Neural crest cell (in vitro differentiated cells): ENCODE measurements around the gene PPDPF. TPM values are rescaled to one million over a fixed set of nuclear protein-coding genes. Genes with fewer than 3 reads are reported as not detected.

Source experiments
- DNase-seq: peaks from one replicate; pipeline ENCODE4 v3.0.0; 2021; ENCODE audit warnings: low read depth, mixed read lengths, low spot score
- H3K27ac Mint-ChIP-seq: one replicate; pipeline ENCODE4 v1.8.0; 2021; ENCODE audit warnings: mild to moderate bottlenecking, mixed read lengths; ENCODE audit not compliant: unreplicated experiment
- H3K27me3 Mint-ChIP-seq: 2 replicates; pipeline ENCODE4 v1.8.0; 2021; ENCODE audit warnings: low read depth, mild to moderate bottlenecking, mixed read lengths
- H3K36me3 Mint-ChIP-seq: 2 replicates; pipeline ENCODE4 v1.8.0; 2021; ENCODE audit warnings: low read depth, mild to moderate bottlenecking, mixed read lengths
- H3K4me1 Mint-ChIP-seq: 2 replicates; pipeline ENCODE4 v1.8.0; 2021; ENCODE audit warnings: mixed read lengths
- H3K4me3 Mint-ChIP-seq: one replicate; pipeline ENCODE4 v1.8.0; 2021; ENCODE audit warnings: mild to moderate bottlenecking, mixed read lengths
- H3K9me3 Mint-ChIP-seq: 2 replicates; pipeline ENCODE4 v1.8.0; 2021; ENCODE audit warnings: mixed read lengths
- CTCF ChIP-seq: fragments of 200-600 bp; sonication (generic); conservative IDR thresholded peaks from 2 replicates; pipeline ENCODE4 v1.5.0; 2021; ENCODE audit warnings: antibody characterized with exemption, mild to moderate bottlenecking
- total RNA-seq: library from RNA; stranded (reverse); gene quantifications from 2 replicates; pipeline ENCODE4 v1.2.1, GENCODE V29; 2021

PPDPF gene
- total RNA-seq, 1 donor from 2014 or later: 201 TPM

- TF ChIP-seq CTCF: no peak
- H3K4me1 Mint-ChIP-seq: peaks cover 5% of the 10 kb centered on the region
- no peaks in the 10 kb centered on the region for H3K9me3 Mint-ChIP-seq
- no peak overlapping the region for H3K27ac Mint-ChIP-seq
- no peak for DNase-seq
- peaks cover 2% of the 10 kb centered on the region for H3K36me3 Mint-ChIP-seq
- peaks cover 52% of the 10 kb centered on the region for H3K27me3 Mint-ChIP-seq
- H3K4me3 Mint-ChIP-seq: no peak overlapping the region
Measured at GRCh38 chr20:63500151-63500901, 20.2 kb upstream of the PPDPF start.

DNA sequence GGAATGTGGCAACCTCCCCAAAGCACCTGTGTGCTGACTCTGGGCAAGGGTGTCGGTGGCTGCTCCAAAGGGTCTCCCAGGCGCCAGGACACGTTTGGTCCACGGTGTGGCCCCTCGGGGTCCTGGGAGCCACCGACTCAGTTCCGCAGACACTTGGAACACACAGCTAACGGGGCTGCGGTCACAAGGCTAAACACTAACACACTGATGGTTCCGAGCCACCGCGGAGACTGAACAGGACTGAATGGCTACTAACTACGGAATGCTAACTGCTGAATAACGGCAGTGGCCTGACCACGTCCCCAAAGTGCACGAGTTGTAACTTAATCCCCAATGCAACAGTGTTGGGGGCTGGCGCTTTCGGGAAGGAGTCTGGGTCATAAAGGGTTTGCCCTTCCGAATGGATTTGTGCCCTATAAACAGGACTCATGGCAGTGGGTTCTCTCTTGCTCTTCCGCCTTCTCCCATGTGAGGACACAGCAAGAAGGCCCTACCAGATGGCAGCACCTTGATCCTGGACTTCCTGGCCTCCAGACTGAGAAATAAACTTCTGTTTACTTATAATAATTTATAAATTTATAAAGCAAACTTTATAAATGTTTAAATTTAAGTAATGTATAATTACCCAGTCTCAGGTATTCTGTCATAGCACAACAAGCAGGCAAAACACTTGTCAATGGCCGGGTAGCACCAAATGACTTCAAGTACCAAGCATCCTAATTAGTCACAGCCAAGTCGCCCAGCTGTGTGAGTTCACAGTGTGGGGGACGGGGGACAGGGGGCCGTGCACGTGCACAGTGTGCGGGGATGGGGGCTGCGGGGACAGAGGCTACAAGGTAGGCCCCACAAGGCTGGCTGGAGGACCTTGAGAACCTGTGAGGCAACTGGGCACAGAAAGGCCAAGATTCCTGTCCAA lies 19.4 kb upstream of the PPDPF start:
- peaks cover 2% of the 10 kb centered on the region for H3K36me3 Mint-ChIP-seq
- peaks cover 5% of the 10 kb centered on the region for H3K4me1 Mint-ChIP-seq
- no peak for DNase-seq
- H3K4me3 Mint-ChIP-seq: no peak overlapping the region
- no peak overlapping the region for H3K27ac Mint-ChIP-seq
- no peak for TF ChIP-seq CTCF
- H3K27me3 Mint-ChIP-seq: peaks cover 51% of the 10 kb centered on the region
- H3K9me3 Mint-ChIP-seq: no peaks in the 10 kb centered on the region

- Mint-ChIP-seq H3K4me1 (peaks cover 5% of the 10 kb centered on the region), H3K9me3 (no peaks in the 10 kb centered on the region), H3K36me3 (peaks cover 2% of the 10 kb centered on the region), H3K4me3 (no peak overlapping the region), H3K27me3 (peaks cover 43% of the 10 kb centered on the region), H3K27ac (no peak overlapping the region)
- no peak for DNase-seq
- TF ChIP-seq CTCF: no peak
Measured at GRCh38 chr20:63501818-63502670, 18.5 kb upstream of the PPDPF start.

GRCh38 chr20:63502671-63503172 lies 17.8 kb upstream of the PPDPF start:
- peaks cover 38% of the 10 kb centered on the region for H3K27me3 Mint-ChIP-seq
- no peak for TF ChIP-seq CTCF
- peaks cover 5% of the 10 kb centered on the region for H3K4me1 Mint-ChIP-seq

DNA sequence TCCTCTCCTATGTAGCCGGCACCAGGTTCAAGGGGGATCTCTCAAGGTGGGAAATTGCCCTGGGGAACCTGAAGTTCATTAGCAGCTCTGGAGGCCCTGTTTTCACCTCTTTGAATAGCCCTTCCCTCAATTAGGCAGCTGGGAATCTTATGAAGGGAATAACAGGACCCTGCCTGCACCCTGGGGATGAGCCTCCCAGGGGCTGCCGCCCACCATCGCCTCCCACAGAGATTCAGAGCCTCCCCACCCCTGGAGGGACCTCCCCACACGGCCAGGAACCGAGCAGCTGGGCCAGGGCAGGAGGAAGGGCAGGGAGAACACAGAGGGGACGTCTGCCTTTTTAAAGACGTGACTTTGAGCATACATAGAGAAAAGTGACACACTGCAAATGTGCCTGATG lies 17.0 kb upstream of the PPDPF start:
- Mint-ChIP-seq H3K27me3 (peaks cover 39% of the 10 kb centered on the region), H3K4me1 (peaks cover 5% of the 10 kb centered on the region), H3K4me3 (no peak overlapping the region), H3K27ac (no peak overlapping the region), H3K36me3 (peaks cover 2% of the 10 kb centered on the region), H3K9me3 (no peaks in the 10 kb centered on the region)
- TF ChIP-seq CTCF: no peak
- no peak for DNase-seq

More at GRCh38 chr20:63502671-63503172, 17.8 kb upstream of the PPDPF start:
- Mint-ChIP-seq H3K36me3 (peaks cover 2% of the 10 kb centered on the region), H3K4me3 (no peak overlapping the region), H3K27ac (no peak overlapping the region), H3K9me3 (no peaks in the 10 kb centered on the region)
- no peak for DNase-seq
